ENCODE results near the gene IGFL2.
"Not testable (repeated sequence)": the region's sequence is repeated elsewhere in the genome, so short reads cannot be mapped to it uniquely, and the experiment has no call there.

The IGFL2 gene

DNA sequence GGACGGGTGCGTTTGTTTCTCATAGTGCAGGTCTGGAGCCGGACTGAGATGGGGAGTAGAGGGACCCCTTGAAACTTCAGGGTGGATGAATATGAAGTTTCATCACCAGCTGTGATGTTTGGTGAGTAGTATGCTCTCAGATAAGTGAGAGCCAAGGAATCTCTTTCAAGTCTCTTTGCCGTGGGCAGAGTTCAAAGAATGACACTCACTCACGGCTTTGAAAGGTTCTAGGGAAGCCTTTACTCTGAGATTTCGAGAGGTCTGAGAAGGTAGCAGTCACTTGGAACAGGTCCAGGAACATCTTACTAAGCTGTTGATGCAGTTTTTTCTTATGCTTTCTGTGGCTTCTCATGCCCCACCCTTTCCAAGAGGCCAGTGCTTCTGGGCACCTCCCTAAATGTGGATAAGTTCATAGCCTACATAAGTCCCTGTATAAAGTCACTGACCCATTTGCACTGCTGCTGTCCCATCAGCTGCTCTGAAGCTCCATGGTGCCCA is at the start of gene IGFL2:
IGFL2 (plus strand) TSS at position 448 of the 498 bp plus-strand sequence; CDS start at position 489, 41 bp downstream.
- no peak for DNase-seq (ENCODE audit: low read depth)

DNA sequence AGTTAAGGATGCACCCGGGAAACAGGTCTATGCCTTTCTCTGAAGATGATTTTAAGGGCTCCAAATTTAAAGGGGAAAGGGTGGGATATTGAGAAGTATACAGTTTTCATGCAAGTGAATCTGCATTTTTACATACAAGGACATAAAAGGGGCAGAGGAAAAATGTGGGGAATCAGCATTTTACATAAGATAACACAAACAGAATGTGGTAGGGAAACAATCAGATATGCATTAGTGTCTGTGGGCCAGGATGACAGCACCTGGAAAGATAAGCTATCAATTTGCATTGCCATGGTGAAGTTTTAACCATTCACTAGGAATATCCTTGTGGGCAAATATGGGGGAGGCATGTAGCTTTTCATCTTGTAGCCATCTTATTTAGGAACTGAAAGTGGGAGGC is 47.7 kb upstream of the IGFL2 start:
- no peak for DNase-seq (ENCODE audit: low read depth)

- no peak for DNase-seq (ENCODE audit: low read depth)
Measured at GRCh38 chr19:46101293-46101692, 46.7 kb upstream of the IGFL2 start.

GRCh38 chr19:46102333-46102732 is 45.7 kb upstream of the IGFL2 start:
- not testable (repeated sequence) for DNase-seq (ENCODE audit: low read depth)

DNA sequence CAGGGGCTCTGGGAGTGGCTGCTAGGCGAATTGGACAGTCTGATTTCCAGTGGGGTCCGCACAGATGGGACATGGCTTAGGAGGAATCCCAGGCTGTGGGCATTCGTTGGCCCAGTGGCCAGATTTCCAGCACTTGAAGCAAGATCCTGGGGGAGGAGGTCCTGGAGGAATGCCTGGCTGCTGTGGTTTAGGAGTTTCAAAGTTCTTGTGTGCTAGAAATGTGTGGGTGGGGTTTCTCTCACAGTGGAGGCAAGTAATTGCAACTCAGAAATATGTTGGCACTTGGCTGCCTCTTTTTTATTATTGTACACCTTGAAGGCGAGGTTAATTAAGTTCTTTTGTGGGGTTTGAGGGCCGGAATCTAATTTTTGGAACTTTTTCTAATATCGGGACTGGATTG is 40.7 kb upstream of the IGFL2 start:
- no peak for DNase-seq (ENCODE audit: low read depth)

GRCh38 chr19:46109876-46110275 is 38.2 kb upstream of the IGFL2 start:
- no peak for DNase-seq (ENCODE audit: low read depth)

DNA sequence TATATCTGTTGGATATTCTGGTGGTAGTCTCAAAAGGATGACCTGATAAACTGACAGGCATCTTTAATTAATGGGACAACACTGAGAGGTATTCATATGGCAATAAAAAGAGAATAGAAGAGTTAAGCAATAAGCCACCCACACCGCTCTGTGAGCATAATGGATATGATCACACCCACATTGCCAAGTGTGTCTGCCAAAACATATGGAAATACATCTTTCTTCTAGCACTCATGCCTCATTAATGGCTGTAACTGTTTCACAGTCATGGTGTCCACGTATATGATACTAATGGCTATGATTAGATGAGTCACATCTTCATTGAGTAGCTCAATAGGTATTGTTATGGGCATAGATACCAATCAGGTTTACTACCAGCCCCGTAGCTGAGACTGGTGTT is 36.7 kb upstream of the IGFL2 start:
- no peak for DNase-seq (ENCODE audit: low read depth)

- DNase-seq (ENCODE audit: low read depth) = no peak
Measured at GRCh38 chr19:46112527-46112926, 35.5 kb upstream of the IGFL2 start.

DNA sequence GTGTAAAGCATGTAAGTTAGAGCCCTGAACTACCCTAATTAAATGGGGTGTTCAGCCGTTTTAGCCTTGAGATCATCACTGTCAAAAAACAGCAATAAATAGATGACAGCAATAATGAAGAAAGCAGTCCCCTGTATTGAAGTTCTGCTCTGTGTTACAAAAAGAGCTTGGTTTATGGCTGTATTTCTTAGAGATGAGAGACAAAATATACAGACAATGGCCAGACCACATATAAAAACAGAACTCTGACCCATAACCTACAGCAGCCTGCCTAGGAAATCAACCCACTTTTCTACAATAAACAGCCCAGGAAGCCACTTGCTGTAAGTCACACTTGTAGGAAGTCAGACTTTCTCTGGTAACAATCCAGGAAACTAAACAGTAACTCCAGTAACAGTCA is 34.3 kb upstream of the IGFL2 start:
- no peak for DNase-seq (ENCODE audit: low read depth)

- no peak for DNase-seq (ENCODE audit: low read depth)
Measured at GRCh38 chr19:46115396-46116106, 32.5 kb upstream of the IGFL2 start.

DNA sequence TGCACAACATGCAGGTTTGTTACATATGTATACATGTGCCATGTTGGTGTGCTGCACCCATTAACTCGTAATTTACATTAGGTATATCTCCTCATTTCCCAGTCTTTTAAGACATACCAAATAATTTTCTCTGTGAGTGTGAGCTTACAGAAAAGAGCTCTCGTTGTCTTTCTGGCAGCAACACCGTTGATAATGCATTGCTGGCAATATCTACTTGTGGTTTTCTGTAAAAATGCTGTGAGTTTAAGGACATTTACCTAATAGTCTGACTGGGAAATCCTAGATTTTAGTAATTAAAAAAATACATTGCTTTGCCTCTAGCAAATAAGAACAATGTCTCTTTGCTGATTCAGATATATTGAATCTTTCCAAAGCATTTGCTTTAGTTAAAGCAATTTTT is 31.9 kb upstream of the IGFL2 start:
- no peak for DNase-seq (ENCODE audit: low read depth)

- DNase-seq (ENCODE audit: low read depth) = no peak
Measured at GRCh38 chr19:46118136-46118535, 29.9 kb upstream of the IGFL2 start.

GRCh38 chr19:46124638-46125115 is 23.4 kb upstream of the IGFL2 start, which contains the start of gene IGFL3:
TSS of gene IGFL3 (minus strand) at chr19:46124688. CDS start at chr19:46124649, 39 bp downstream.
- DNase-seq (ENCODE audit: low read depth) = no peak

- no peak for DNase-seq (ENCODE audit: low read depth)
Measured at GRCh38 chr19:46125447-46125846, 22.6 kb upstream of the IGFL2 start.

GRCh38 chr19:46126086-46126580 is 21.9 kb upstream of the IGFL2 start:
- no peak for DNase-seq (ENCODE audit: low read depth)

DNA sequence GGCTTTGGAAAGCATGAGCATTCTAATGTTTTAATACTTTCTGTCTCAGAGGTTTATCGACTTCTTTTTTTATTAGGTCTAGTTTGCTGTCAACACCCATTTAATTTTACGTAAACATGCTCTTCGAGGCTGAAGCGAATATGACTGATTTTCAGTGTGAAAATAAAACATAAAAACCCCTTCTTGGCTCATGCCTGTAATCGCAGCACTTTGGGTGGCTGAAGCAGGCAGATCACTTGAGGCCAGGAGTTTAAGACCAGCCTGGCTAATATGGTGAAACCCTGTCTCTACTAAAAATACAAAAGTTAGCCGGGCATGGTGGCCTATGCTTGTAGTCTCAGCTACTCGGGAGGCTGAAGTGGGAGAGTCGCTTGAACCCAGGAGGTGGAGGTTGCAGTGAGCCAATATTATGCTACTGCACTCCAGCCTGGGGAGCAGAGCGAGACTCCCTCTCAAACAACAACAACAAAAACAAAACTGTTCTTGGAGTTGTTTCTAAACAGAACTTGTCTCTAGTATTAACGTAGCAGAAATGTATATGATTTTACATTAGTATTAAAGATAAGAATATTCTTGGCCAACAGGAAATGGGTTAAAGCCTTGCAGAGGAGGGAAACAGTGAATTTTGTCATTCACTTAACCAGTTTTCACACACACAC is 16.4 kb upstream of the IGFL2 start:
- no peak for DNase-seq (ENCODE audit: low read depth)

DNA sequence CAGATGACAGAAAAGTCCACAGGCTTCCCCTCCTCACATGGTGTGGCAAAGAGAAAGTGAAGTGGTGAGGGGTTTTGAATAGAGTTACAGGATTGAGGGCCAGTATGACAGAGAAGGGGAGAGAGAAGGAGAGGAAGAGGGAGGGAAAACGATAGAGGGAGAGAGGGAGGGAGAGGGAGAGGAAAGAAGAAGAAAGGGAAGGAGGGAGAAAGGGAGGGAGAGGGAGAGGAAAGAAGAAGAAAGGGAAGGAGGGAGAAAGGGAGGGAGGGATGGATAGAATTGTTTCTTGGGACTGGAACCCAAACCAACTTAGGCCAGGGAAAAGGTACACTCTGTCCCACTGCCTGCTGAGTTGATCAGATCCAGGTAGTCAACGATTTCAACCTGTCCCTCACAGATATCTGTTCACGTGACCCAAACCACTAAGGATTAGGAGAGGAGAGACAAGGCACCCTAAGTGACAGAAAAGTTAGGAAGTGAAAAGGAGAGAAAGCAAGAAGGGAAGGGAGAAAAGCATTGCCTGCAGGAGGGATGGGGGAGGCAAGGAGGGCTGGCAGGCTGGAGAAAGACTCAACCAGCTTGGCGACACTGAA is 15.4 kb upstream of the IGFL2 start:
- DNase-seq (ENCODE audit: low read depth) = no peak

DNA sequence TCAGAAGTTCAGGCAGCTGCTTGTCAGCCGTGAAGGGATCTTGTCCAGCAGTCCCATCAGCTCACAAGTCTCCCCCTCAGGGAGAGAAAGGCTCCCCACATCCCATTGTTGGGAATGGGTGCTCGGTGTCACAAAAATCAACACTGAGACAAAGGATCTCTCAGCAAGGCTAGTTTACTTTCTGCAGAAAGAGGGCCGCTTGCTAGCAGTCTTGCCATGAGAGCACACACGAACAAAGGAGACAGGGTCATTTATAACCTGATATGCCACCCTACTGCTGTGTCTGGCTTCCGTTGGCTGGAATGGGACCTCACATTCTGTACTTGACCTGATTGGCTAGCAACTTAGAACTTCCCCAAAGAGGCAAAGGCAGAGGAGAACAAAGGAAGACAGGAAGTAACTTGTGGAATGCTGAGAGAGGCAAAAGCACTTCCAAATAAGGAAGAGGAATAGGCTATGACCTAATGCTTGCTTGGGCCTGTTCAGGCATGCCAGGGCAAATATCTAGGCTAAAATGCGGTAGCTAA is 14.9 kb upstream of the IGFL2 start:
- DNase-seq (ENCODE audit: low read depth) = no peak

- DNase-seq (ENCODE audit: low read depth) = no peak
Measured at GRCh38 chr19:46133777-46134241, 14.2 kb upstream of the IGFL2 start.

- no peak for DNase-seq (ENCODE audit: low read depth)
Measured at GRCh38 chr19:46134527-46134926, 13.5 kb upstream of the IGFL2 start.

DNA sequence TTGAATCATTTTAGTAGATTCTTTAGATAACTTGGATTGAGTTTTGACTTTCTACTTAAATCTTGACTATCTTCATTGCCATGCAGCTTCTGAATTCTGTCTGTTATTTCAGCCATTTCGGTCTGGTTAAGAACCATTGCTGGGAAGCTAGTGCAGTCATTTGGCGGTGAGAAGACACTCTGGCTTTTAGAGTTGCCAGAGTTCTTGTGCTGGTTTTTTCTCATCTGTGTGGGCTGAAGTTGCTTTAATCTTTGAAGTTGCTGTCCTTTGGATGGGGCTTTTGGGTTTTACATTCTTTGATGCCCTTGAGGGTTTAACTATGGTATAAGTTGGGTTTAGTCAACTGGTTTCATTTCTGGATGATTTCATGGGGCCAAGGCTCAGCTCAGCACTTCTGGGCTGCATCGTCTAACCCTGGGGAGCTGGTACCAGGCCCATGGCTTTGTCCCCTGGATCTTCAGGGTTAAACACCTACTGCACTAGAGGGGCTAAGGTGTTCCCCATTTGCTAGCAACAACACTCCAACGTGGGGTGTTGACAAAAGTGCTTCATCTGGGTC is 10.0 kb upstream of the IGFL2 start:
- DNase-seq (ENCODE audit: low read depth) = no peak

DNA sequence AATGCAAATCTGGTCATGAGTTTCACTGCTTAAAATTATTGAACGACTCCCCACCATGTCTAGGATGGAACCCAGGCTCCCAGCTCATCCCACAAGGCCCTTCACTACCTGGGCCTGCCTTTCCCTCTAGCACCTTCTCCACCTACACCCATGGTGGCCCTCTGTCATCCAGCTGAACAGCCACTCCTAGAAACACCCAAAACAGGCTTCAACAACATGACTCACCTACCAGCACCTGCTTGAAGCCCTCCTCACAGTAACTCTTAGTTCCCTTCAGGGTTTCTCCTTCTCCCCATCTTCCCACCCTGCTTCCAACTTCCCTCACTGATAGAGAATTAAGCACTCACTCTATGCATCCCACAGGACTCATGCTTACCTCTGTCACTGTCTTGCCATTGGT is 6.6 kb upstream of the IGFL2 start:
- DNase-seq (ENCODE audit: low read depth) = no peak

Measured in stimulated activated CD8-positive, alpha-beta memory T cell treated with anti-CD3 and anti-CD28 coated beads, Interleukin-15, amount 100 ng/mL, for 24 hours (primary cell).